Measurements from ENCODE around the gene OR5AU1.

The OR5AU1 gene

DNA sequence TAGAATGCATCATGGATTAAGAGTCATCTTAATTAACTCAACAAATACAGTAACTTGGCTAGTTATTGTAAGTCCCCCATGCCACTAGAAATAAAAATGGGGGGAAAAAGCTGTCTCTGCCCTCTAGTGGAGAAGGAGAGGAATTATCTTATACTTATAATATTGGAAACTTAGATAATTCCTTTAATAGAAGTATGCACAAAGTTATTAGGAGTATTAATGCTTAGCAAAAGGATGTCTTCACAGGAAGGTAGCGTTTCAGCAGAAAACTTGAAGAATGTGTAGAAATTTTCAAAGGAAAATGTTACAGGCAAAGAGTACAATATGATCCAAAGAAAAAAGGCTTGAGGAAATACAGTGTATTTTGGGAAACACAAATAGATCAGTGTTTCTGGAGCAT, 19.8 kb downstream of the OR5AU1 start:
- H3K9me3 ChIP-seq (ENCODE audit: control insufficient read depth, insufficient read depth, low read depth, low read length), result no peaks in the 10 kb centered on the region; the same call in none of the 2 replicates
- H3K27ac ChIP-seq (ENCODE audit: low read depth, low read length), result no peak overlapping the region

DNA sequence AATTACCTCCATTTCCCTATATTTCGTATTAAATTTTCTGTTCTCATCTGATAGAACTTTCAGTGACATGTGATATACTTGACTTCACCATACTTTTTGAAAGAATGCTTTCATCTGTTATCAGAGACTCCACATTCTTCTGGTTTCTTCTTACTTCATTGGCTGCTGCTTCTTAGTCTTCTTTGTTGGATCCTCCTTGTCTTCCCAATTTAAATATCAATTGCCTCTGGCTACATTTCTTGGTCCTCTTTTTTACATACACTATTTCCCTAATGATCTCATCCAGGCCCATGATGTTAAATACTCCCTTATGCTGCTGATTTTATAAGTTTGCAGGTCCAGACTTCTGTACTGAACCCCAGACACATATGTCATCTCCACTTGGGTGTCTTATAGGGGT, 22.0 kb downstream of the OR5AU1 start:
- peaks cover 6% of the 10 kb centered on the region; the same call in 1 of the 2 replicates for H3K4me1 ChIP-seq (ENCODE audit: control insufficient read depth, insufficient read depth, low read length)

More for the DNA sequence above, 19.8 kb downstream of the OR5AU1 start:
- Histone ChIP-seq H3K9ac (ENCODE audit: low read length) (no peak overlapping the region), H3K36me3 (ENCODE audit: control insufficient read depth, insufficient read depth, low read length) (no peaks in the 10 kb centered on the region), H3K27me3 (ENCODE audit: control insufficient read depth, insufficient read depth, low read length) (no peaks in the 10 kb centered on the region), H3K4me3 (ENCODE audit: low read depth, low read length) (no peak overlapping the region), H3K4me1 (ENCODE audit: control insufficient read depth, insufficient read depth, low read length) (peaks cover 6% of the 10 kb centered on the region; the same call in 1 of the 2 replicates)

DNA sequence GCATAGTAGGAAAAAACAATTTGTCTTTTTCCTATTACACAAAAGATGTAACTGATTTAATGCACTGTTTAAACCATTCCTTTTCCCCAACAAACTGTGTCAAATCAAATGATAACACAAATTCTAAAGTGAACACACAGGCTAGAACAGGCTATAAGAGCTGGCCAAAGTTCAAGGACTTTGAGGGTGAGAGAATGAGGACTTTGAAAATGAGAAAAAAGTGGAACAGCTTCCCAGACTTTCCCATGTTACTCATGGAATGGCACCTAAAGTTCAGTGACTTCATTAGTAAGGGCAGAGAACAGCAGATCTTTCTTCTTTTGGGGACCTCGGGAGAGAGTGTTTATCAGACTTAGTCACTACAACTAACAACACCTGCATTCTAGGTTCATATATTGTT, 32.4 kb downstream of the OR5AU1 start:
- H3K4me1 ChIP-seq (ENCODE audit: control insufficient read depth, insufficient read depth, low read length), result no peaks in the 10 kb centered on the region
- no peak overlapping the region for H3K9ac ChIP-seq (ENCODE audit: low read length)
- H3K9me3 ChIP-seq (ENCODE audit: control insufficient read depth, insufficient read depth, low read depth, low read length), result no peaks in the 10 kb centered on the region
- no peak overlapping the region for H3K4me3 ChIP-seq (ENCODE audit: low read depth, low read length)
- H3K36me3 ChIP-seq (ENCODE audit: control insufficient read depth, insufficient read depth, low read length), result no peaks in the 10 kb centered on the region
- H3K27ac ChIP-seq (ENCODE audit: low read depth, low read length), result no peak overlapping the region
- H3K27me3 ChIP-seq (ENCODE audit: control insufficient read depth, insufficient read depth, low read length), result no peaks in the 10 kb centered on the region

More for the DNA sequence above, 22.0 kb downstream of the OR5AU1 start:
- Histone ChIP-seq H3K36me3 (ENCODE audit: control insufficient read depth, insufficient read depth, low read length) (no peaks in the 10 kb centered on the region), H3K9me3 (ENCODE audit: control insufficient read depth, insufficient read depth, low read depth, low read length) (no peaks in the 10 kb centered on the region; the same call in none of the 2 replicates), H3K27ac (ENCODE audit: low read depth, low read length) (no peak overlapping the region), H3K27me3 (ENCODE audit: control insufficient read depth, insufficient read depth, low read length) (no peaks in the 10 kb centered on the region), H3K4me3 (ENCODE audit: low read depth, low read length) (no peak overlapping the region), H3K9ac (ENCODE audit: low read length) (no peak overlapping the region)

DNA sequence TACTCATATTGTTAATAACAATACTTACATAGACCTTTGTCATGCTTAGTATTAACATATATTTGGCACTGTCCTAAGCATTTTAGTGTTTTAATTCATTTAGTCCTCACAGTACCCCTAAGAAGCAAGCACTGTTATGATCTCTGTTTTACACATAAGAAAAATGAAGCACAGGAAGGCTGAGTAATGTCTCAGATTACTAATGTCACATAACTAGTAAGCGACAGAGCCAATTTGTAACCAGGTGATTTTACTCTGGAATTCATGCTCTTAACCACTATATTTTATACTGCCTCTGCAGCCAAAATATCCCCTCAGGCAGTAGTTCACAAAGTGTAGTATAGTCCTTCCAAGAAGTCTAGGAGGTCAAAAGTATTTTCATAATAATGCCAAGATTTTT, 34.7 kb downstream of the OR5AU1 start:
- Histone ChIP-seq H3K4me3 (ENCODE audit: low read depth, low read length) (no peak overlapping the region), H3K9ac (ENCODE audit: low read length) (no peak overlapping the region), H3K9me3 (ENCODE audit: control insufficient read depth, insufficient read depth, low read depth, low read length) (no peaks in the 10 kb centered on the region), H3K4me1 (ENCODE audit: control insufficient read depth, insufficient read depth, low read length) (no peaks in the 10 kb centered on the region), H3K36me3 (ENCODE audit: control insufficient read depth, insufficient read depth, low read length) (no peaks in the 10 kb centered on the region), H3K27me3 (ENCODE audit: control insufficient read depth, insufficient read depth, low read length) (no peaks in the 10 kb centered on the region), H3K27ac (ENCODE audit: low read depth, low read length) (no peak overlapping the region)

DNA sequence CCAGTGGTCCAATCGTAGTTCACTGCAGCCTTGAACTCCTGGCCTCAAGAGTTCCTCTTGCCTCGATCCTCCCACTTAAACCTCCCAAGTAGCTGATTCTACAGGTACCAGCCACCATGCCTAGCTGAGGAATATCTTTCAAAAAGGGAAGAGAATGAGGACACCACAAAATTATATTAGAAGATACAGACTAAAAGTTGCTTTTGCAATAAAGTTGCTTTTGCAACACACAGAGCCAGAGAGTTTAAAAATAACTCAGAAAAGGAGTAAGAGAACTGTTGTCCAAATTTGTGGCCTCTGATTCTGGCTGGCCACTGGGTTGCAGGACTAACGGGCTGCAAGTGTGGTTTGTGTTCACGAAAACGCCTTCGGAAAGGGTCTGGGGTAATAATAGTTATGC, 35.2 kb downstream of the OR5AU1 start:
- Histone ChIP-seq H3K27ac (ENCODE audit: low read depth, low read length) (no peak overlapping the region), H3K9me3 (ENCODE audit: control insufficient read depth, insufficient read depth, low read depth, low read length) (no peaks in the 10 kb centered on the region), H3K4me1 (ENCODE audit: control insufficient read depth, insufficient read depth, low read length) (no peaks in the 10 kb centered on the region), H3K9ac (ENCODE audit: low read length) (no peak overlapping the region), H3K4me3 (ENCODE audit: low read depth, low read length) (no peak overlapping the region), H3K36me3 (ENCODE audit: control insufficient read depth, insufficient read depth, low read length) (no peaks in the 10 kb centered on the region), H3K27me3 (ENCODE audit: control insufficient read depth, insufficient read depth, low read length) (no peaks in the 10 kb centered on the region)

DNA sequence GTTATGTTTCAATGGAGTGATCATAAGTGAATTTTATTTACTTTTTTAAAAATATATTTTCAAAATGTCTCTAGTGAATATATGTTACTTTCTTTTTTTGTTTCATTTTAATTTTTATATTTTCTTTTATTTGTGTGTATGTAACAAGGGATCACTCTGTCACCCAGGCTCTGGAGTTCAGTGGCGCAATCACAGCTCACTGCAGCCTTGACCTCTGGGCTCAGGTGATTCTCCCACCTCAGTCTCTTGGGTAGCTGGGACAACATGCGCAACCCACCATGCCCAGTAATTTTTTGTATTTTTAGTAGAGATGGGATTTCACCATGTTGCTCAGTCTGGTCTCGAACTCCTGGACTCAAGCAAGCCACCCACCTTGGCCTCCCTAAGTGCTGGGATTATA, 36.9 kb downstream of the OR5AU1 start:
- H3K27ac ChIP-seq (ENCODE audit: low read depth, low read length), result no peak overlapping the region
- no peaks in the 10 kb centered on the region for H3K36me3 ChIP-seq (ENCODE audit: control insufficient read depth, insufficient read depth, low read length)
- H3K4me1 ChIP-seq (ENCODE audit: control insufficient read depth, insufficient read depth, low read length), result no peaks in the 10 kb centered on the region

DNA sequence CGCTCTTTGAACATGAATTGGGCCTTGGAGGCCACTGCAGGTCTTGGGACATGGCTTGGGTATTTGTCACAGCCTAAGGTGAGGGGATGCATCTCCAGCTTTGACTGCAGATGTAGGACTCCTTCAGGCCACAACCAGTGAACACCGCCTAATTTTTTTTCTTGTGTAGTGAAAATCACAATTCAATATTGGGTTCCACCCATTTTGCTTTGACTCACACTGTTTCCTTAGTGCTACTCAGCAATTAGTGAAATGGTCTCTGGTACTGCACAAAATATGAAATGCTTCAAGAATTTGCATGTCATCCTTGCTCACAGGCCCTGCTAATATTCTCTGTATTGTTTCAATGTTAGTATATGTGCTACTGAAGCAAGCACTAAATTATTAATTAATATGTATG, 42.5 kb downstream of the OR5AU1 start:
- Histone ChIP-seq H3K9ac (ENCODE audit: low read length) (no peak overlapping the region), H3K4me1 (ENCODE audit: control insufficient read depth, insufficient read depth, low read length) (peaks cover 5% of the 10 kb centered on the region; the same call in 1 of the 2 replicates), H3K36me3 (ENCODE audit: control insufficient read depth, insufficient read depth, low read length) (no peaks in the 10 kb centered on the region), H3K4me3 (ENCODE audit: low read depth, low read length) (no peak overlapping the region), H3K9me3 (ENCODE audit: control insufficient read depth, insufficient read depth, low read depth, low read length) (no peaks in the 10 kb centered on the region), H3K27ac (ENCODE audit: low read depth, low read length) (no peak overlapping the region), H3K27me3 (ENCODE audit: control insufficient read depth, insufficient read depth, low read length) (no peaks in the 10 kb centered on the region)

More for the DNA sequence above, 36.9 kb downstream of the OR5AU1 start:
- Histone ChIP-seq H3K9me3 (ENCODE audit: control insufficient read depth, insufficient read depth, low read depth, low read length) (no peaks in the 10 kb centered on the region), H3K9ac (ENCODE audit: low read length) (no peak overlapping the region), H3K4me3 (ENCODE audit: low read depth, low read length) (no peak overlapping the region), H3K27me3 (ENCODE audit: control insufficient read depth, insufficient read depth, low read length) (no peaks in the 10 kb centered on the region)

DNA sequence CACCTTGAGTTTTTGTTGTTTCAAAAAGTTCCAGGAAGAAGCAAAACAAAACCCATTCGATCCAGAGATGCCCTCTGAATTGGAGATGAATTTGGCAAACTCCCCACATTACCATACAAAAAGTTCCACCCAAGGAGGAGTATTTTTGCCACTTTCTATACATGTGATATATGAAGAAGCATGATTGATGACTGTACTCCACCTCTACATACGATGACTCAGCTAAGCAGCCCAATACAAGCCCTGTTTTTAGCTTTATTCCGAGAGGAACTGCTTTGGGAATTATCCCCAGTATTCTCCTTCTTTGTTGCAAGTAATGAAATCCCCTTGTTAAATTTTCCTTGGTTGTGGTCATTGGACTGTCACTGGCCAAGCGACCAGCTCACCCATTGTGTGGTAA, 43.6 kb downstream of the OR5AU1 start:
- H3K27ac ChIP-seq (ENCODE audit: low read depth, low read length), result no peak overlapping the region
- no peak overlapping the region for H3K4me3 ChIP-seq (ENCODE audit: low read depth, low read length)
- H3K27me3 ChIP-seq (ENCODE audit: control insufficient read depth, insufficient read depth, low read length), result no peaks in the 10 kb centered on the region
- H3K9me3 ChIP-seq (ENCODE audit: control insufficient read depth, insufficient read depth, low read depth, low read length), result no peaks in the 10 kb centered on the region
- peaks cover 8% of the 10 kb centered on the region; the same call in 1 of the 2 replicates for H3K4me1 ChIP-seq (ENCODE audit: control insufficient read depth, insufficient read depth, low read length)
- no peaks in the 10 kb centered on the region for H3K36me3 ChIP-seq (ENCODE audit: control insufficient read depth, insufficient read depth, low read length)
- no peak overlapping the region for H3K9ac ChIP-seq (ENCODE audit: low read length)

DNA sequence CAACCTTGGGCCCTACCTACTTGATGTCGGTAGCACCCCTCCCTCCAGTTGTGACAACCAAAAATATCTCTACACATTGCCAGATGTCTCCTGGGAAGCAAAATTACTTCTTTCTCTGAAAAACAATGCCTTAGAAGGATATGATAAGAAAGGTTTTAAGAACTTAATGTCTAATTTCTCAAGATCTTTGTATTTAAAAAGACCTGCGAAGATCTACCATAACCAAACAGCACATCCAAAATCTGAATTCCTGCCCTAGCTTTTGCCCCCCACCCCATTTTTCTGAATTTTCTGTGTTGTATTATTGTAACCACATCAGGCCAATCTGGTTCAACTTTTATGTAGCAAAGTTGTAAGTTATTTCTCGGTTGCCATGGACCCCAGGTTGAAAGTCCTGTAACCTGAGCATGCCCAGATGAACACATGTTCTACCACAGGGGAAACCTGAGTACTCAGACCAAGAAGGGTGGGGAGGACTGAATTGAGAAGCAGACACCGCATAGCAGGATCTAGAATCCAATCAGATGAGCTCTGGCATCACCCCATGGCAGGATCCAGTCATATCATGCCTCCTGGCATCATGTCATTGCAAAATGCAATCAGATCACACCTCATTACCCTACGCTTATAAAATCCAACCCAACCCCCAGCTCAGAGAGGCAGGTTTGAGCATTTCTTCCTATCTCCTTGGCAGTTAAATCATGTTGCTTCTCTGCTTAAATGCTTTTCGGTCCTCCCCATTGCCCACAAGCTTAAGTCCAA, 46.3 kb downstream of the OR5AU1 start:
- H3K4me1 ChIP-seq (ENCODE audit: control insufficient read depth, insufficient read depth, low read length), result peaks cover 21% of the 10 kb centered on the region
- H3K27me3 ChIP-seq (ENCODE audit: control insufficient read depth, insufficient read depth, low read length), result no peaks in the 10 kb centered on the region
- H3K9ac ChIP-seq (ENCODE audit: low read length), result no peak overlapping the region
- H3K4me3 ChIP-seq (ENCODE audit: low read depth, low read length), result no peak overlapping the region
- no peaks in the 10 kb centered on the region for H3K36me3 ChIP-seq (ENCODE audit: control insufficient read depth, insufficient read depth, low read length)
- H3K27ac ChIP-seq (ENCODE audit: low read depth, low read length), result no peak overlapping the region
- no peaks in the 10 kb centered on the region for H3K9me3 ChIP-seq (ENCODE audit: control insufficient read depth, insufficient read depth, low read depth, low read length)

DNA sequence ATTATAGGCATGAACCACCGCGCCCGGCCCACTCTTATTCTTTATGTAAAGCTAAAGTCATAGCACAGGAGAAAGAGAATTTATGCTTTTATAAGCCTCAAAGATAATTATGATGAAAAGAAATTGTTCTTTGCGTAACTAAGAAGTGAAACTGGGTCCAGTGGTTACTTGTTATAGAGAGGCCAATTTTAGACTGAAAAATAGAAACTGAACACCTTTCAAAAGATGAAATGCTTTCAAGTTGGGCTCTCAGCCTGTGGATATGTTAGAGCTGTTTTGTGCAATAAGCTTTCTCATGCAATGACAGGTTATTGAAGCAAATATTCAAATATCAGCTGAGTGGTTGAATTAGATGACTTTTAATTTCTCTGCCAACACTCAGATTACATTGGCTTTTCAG, 47.1 kb downstream of the OR5AU1 start:
- Histone ChIP-seq H3K27me3 (ENCODE audit: control insufficient read depth, insufficient read depth, low read length) (no peaks in the 10 kb centered on the region), H3K9ac (ENCODE audit: low read length) (no peak overlapping the region), H3K27ac (ENCODE audit: low read depth, low read length) (no peak overlapping the region), H3K4me1 (ENCODE audit: control insufficient read depth, insufficient read depth, low read length) (peaks cover 23% of the 10 kb centered on the region), H3K36me3 (ENCODE audit: control insufficient read depth, insufficient read depth, low read length) (no peaks in the 10 kb centered on the region), H3K9me3 (ENCODE audit: control insufficient read depth, insufficient read depth, low read depth, low read length) (no peaks in the 10 kb centered on the region), H3K4me3 (ENCODE audit: low read depth, low read length) (no peak overlapping the region)

DNA sequence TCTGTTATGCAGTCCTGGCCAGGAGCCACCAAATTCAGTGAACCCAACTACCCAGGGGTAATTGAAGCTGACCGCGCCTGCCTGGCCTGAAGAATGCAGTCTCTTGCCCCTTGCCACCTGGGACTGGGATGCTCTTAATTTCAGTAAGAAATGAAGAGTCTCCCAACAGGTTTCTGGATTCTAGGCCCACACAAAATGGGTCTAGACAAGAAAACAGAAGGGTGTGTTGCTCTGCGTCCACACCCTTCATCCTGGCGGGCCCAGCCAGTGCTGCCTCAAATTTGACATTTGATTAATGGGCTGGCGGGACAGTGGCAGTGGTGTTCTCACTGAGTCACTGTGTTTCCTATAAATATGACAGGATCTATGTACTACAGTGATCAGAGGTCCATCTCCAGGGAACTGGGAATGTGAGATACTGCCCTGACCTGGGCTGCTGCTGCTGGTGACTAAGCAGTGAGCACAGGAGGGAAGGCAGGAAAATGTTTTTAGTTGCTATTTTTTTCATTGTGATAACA, 48.5 kb downstream of the OR5AU1 start:
- H3K4me1 ChIP-seq (ENCODE audit: control insufficient read depth, insufficient read depth, low read length), result peaks cover 33% of the 10 kb centered on the region
- no peaks in the 10 kb centered on the region for H3K9me3 ChIP-seq (ENCODE audit: control insufficient read depth, insufficient read depth, low read depth, low read length)
- H3K27ac ChIP-seq (ENCODE audit: low read depth, low read length), result no peak overlapping the region
- H3K9ac ChIP-seq (ENCODE audit: low read length), result no peak overlapping the region
- H3K4me3 ChIP-seq (ENCODE audit: low read depth, low read length), result no peak overlapping the region
- no peaks in the 10 kb centered on the region for H3K36me3 ChIP-seq (ENCODE audit: control insufficient read depth, insufficient read depth, low read length)
- no peaks in the 10 kb centered on the region for H3K27me3 ChIP-seq (ENCODE audit: control insufficient read depth, insufficient read depth, low read length)

All from HUES6 (cell line).